ENCODE measurements around the gene NPDC1. TPM values are rescaled to one million over a fixed set of nuclear protein-coding genes. Genes with fewer than 3 reads are reported as not detected.

The NPDC1 gene
- total RNA-seq, 8 experiments from 2014 or later, result 19.0 to 61.7 (median 30.5) TPM

DNA sequence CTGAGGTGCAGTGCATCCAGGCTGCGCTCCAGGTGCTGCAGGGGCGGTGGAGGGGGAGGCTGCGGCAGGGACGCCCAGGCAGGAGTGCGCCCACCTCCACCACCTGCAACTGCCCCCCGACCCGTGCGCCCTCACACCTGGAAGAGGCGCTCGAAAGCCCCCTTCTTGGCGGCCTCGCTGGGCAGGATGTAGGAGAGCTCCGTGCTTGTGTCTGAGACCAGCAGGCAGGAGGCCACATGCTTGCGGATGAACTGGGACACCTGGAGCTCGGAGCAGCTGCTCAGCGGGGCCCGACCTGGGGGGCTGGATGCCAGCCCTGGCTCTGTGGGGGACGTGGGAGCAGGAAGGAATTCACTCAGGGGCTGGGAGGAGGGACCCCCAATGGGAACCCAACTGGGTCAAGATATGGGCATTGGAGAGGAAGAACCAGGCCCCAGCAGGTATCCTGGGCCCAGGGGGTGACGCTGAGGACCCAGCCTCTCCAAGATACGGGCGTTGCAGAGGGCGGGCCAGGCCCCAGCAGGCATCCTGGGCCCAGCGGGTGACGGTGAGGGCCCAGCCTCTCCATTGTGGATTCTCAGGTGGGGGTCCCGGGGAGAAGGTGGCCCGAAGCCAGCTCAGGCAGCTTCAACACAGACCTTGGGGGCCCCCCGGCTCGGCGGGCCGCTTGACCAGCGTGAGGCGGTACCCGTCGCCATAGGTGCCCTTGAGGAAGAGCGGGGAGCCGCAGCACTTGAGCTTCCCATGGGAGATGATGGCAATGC lies 31.0 kb downstream of the NPDC1 start:
- WGBS, 10 experiments, result 82 to 95% methylated on average over 4 of the region's 36 CpGs; no CpG with 5 or more reads in 8 of the 10 experiments
- in situ Hi-C loops (cut with MboI; ENCODE audit: low pct_unique_long_range_greater_than_20kb in 2 of 9, low sequenced_read_pairs in 9 of 9, unreplicated experiment in 9 of 9), result no loop called here

DNA sequence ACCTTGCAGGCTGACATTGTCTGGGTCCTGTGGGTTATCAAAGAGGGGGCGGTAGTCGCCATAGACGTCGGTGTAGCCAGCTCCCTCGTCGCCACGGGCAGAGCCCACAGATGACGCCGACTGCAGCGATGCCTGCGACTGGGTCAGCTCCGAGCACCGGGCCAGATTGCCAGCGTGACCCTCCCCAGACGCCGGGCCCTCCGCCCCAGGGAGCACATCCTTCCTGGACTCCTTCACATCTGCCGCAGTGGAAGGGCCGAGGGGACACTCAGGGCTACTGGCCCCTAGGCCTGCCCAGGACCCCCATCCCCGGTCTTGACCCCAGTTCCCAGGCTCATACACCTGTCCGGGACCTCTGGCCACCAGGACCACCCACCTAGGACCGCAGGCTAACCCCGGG lies 31.8 kb downstream of the NPDC1 start:
- no CpG with 5 or more reads among the region's 23 CpGs for WGBS, 10 experiments
- Histone ChIP-seq H3K4me3 (no peak overlapping the region), H3K27ac (no peak overlapping the region), H3K4me1 (replicated peaks in 1 of 2) (no peaks in the 10 kb centered on the region)
- in situ Hi-C loops (cut with MboI; ENCODE audit: low pct_unique_long_range_greater_than_20kb in 2 of 9, low sequenced_read_pairs in 9 of 9, unreplicated experiment in 9 of 9), result no loop called here
- ATAC-seq (replicated peaks in 6 of 8), result peak in 1 of 8 experiments; percentile 1

More for the DNA sequence above, 31.0 kb downstream of the NPDC1 start:
- H3K4me1 ChIP-seq (replicated peaks in 1 of 2), result no peaks in the 10 kb centered on the region
- H3K4me3 ChIP-seq, result no peak overlapping the region
- no peak for ATAC-seq (replicated peaks in 6 of 8)
- H3K27ac ChIP-seq, result no peak overlapping the region

DNA sequence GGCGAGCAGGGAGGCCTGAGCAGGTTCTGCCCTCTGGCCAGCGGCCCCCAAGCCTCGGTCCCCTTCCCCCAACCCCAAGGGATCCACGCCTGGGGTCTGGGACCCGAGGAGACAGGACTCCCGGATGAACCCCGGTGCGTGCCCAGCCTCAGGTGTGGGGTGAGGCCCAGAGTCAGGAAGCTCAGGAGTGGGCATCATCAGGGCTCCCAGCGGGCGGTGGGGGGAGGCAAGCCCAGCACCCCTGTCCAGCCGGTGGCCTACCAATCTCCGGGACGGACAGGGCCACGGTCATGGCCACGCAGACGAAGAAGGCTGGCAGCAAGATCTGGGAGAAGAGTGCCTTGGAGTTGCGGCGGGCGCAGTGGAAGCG lies 32.4 kb downstream of the NPDC1 start:
- 93% methylated on average over 3 of the region's 20 CpGs; no CpG with 5 or more reads in 9 of the 10 experiments for WGBS, 10 experiments
- in situ Hi-C loops (cut with MboI; ENCODE audit: low pct_unique_long_range_greater_than_20kb in 2 of 9, low sequenced_read_pairs in 9 of 9, unreplicated experiment in 9 of 9), result no loop called here
- H3K4me3 ChIP-seq, result no peak overlapping the region
- no peaks in the 10 kb centered on the region for H3K4me1 ChIP-seq (replicated peaks in 1 of 2)
- no peak overlapping the region for H3K27ac ChIP-seq
- peak in 1 of 8 experiments; percentile 3 for ATAC-seq (replicated peaks in 6 of 8)

DNA sequence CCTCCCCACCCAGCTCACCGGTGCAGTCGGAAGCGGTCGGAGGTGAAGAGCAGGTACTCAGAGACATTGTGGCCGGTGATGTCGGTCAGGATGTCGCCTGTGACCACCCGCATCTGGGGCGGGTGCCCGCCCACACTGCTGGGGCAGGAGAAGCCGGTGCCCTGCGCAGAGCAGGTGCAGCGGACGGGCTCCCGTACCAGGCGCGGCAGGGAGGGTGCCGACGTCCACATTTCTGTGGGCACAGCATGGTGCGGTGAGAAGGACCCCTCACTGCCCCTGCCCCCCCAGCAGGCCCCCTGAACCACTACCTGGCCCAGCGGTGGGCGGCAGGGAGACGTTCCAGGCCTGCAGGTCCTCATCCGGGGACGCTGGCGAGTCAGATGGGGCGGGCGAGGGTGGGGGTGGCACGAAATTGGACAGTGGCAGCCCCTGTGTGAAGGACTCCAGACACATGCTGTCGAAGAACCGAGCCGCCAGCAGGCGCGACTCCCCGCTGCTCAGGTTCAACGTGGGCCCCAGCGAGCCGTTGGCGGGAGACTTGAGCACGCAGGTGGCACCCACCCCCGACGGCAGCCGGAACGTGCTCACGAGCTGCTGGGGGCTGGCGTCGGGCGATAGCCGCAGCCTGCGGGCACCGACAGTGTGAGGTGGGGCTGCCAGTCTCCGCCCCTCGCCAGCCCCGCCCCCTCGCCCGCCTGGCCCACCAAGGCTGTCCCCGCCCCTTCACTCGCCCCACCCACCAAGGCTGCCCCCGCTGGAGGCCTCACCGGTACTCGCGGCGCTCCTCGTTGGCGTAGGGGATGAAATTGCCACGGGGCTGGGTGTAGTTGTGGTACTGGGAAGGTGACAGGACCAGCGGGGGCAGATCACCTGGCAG lies 33.0 kb downstream of the NPDC1 start:
- no peak overlapping the region for H3K4me3 ChIP-seq
- 93% methylated on average over 3 of the region's 67 CpGs; no CpG with 5 or more reads in 9 of the 10 experiments for WGBS, 10 experiments
- no peaks in the 10 kb centered on the region for H3K4me1 ChIP-seq (replicated peaks in 1 of 2)
- no peak overlapping the region for H3K27ac ChIP-seq
- peak in 2 of 8 experiments; percentile 30 to 34 for ATAC-seq (replicated peaks in 6 of 8)
- in situ Hi-C loops (cut with MboI; ENCODE audit: low pct_unique_long_range_greater_than_20kb in 2 of 9, low sequenced_read_pairs in 9 of 9, unreplicated experiment in 9 of 9), result no loop called here

DNA sequence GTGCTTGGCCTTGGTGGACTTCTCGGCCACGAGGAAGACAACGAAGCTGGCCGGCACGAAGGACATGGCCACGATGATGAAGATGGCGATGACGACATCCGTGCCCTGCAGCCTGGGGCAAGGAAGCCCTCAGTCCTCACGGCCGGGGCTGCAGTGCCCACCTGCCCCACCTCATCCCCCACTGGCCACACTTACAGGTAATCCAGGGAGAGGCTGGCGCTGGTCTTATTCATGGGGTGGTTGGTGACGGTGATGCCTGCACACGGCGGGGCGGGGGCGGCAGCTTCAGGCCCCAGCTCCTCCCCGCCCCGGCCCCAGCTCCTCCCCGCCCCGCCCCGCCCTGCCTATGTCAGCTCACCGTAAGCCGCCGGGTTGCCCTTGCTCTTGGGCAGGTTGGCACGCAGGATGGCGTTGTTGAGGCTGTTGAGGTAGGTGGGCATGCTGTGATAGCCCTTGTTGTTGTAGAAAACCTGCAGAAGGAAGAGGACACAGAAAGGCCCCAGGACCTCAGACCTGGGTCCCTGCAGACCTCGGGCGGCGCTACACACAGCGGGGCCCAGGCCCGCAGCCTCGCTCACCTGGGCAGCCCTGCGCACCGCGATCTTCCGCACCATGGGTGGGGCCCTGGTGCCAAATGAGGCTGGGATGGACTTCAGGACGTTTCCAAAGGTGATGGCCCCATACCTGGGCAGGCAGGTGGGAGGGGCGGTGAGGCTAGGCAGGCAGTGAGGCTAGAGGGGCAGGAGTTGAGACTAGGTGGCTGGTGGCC lies 33.9 kb downstream of the NPDC1 start:
- 0 to 100% (median 93%) methylated on average over 1 to 17 of the region's 39 CpGs; no CpG with 5 or more reads in 7 of the 10 experiments for WGBS, 10 experiments
- no peak overlapping the region for H3K4me3 ChIP-seq
- no peak overlapping the region for H3K27ac ChIP-seq
- in situ Hi-C loops (cut with MboI; ENCODE audit: low pct_unique_long_range_greater_than_20kb in 2 of 9, low sequenced_read_pairs in 9 of 9, unreplicated experiment in 9 of 9), result no loop called here
- no peak for ATAC-seq (replicated peaks in 6 of 8)
- no peaks in the 10 kb centered on the region for H3K4me1 ChIP-seq (replicated peaks in 1 of 2)

DNA sequence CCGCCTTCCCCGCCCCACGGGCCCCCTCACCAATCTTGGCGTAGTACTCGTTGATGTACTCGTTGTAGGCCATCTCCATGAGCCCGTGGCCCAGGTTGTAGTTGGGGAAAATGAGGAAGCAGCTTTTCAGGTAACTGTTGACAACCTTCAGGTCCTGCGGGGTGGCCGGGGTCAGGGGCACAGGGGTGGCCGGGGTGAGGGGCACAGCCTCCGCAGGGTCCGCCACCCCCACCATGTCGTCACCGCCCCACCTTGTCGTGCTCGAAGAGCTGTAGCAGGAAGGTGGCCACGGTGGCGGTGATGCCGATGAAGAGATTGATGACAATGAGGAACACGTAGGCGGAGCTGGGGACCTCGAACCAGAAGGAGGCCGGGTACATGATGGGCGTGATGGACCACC lies 34.8 kb downstream of the NPDC1 start:
- ATAC-seq (replicated peaks in 6 of 8), result no peak
- in situ Hi-C loops (cut with MboI; ENCODE audit: low pct_unique_long_range_greater_than_20kb in 2 of 9, low sequenced_read_pairs in 9 of 9, unreplicated experiment in 9 of 9), result no loop called here

DNA sequence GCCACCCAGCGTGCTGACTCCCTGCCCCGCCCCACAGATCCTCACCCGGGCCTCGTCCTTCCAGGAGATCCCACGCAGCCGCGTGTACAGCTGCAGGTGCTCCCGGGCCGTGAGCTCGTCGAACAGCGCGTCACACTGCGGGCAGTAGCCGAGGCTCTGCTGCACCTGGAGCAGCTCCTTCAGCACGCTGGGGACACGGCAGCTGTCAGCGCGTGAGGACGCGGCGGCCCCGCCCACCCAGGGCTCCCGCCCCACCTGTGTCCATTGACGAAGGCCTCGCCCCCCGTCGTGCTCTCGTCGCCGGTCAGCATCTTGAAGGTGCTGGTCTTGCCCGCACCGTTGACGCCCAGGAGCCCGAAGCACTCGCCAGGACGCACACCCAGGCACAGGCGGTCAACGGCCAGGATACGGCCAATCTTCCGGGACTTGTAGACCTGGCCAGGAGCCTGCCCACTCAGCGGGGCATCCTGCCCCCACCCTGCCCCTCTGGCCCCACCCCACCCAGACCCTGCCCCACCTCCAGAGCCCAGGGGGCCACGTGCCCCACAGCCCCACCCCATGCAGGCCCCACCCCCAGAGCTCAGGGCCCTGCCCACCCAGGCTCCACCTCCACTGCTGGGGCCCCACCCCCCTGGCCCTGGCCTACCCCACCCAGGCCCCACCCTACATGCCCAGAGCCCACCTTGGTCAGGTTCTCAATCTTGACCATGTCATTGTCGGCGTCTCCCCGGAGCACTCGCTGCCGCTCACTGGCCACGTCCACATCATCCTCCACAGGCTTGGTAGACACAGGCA lies 35.8 kb downstream of the NPDC1 start:
- Histone ChIP-seq H3K4me3 (no peak overlapping the region), H3K4me1 (replicated peaks in 1 of 2) (no peaks in the 10 kb centered on the region), H3K27ac (no peak overlapping the region)
- in situ Hi-C loops (cut with MboI; ENCODE audit: low pct_unique_long_range_greater_than_20kb in 2 of 9, low sequenced_read_pairs in 9 of 9, unreplicated experiment in 9 of 9), result no loop called here
- no peak for ATAC-seq (replicated peaks in 6 of 8)
- WGBS, 10 experiments, result 60% methylated on average over 1 of the region's 49 CpGs; no CpG with 5 or more reads in 9 of the 10 experiments

More for the DNA sequence above, 34.8 kb downstream of the NPDC1 start:
- Histone ChIP-seq H3K4me1 (replicated peaks in 1 of 2) (no peaks in the 10 kb centered on the region), H3K4me3 (no peak overlapping the region), H3K27ac (no peak overlapping the region)
- no CpG with 5 or more reads among the region's 24 CpGs for WGBS, 10 experiments

DNA sequence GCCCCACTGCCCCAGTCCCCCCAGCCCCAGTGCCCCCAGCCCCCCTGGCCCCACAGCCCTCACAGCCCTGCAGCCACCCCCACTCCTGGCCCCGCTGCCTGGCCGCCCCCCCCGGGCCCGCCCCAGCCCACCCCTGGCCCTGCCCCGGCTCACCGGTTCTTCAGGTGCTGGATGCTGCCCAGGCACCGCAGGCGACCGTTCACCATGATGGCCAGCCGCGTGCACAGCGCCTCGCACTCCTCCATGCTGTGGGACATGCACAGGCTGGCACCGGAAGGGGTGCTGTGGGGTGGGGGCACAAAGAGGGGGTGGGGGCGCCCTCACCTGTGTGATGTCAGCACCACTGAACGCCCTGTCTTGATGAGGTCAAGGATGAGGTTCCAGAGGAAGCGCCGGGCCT lies 36.8 kb downstream of the NPDC1 start:
- no peak overlapping the region for H3K27ac ChIP-seq
- in situ Hi-C loops (cut with MboI; ENCODE audit: low pct_unique_long_range_greater_than_20kb in 2 of 9, low sequenced_read_pairs in 9 of 9, unreplicated experiment in 9 of 9), result no loop called here
- H3K4me3 ChIP-seq, result no peak overlapping the region
- no CpG with 5 or more reads among the region's 18 CpGs for WGBS, 10 experiments
- no peak for ATAC-seq (replicated peaks in 6 of 8)
- no peaks in the 10 kb centered on the region for H3K4me1 ChIP-seq (replicated peaks in 1 of 2)

DNA sequence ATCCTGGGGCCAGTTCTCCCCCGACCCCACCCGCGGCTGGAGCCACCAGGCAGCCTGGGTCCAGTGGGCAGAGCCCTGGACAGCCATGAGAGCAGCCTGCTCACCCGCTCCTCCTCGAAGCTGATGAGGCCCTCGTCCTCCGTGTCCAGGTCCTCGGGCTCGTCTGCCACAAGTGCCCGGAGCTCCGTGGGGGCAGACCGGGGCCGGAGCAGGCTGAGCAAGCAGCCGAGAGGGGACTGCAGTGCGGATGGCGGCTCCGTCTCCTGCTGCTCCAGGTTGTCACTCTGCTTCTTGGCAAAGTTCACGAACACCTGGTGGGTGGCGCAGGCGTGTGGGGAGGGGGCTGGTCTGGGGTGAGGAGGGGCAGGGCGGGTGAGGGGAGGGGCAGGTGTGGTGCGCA lies 37.7 kb downstream of the NPDC1 start:
- 100% methylated on average over 2 of the region's 22 CpGs; no CpG with 5 or more reads in 9 of the 10 experiments for WGBS, 10 experiments
- in situ Hi-C loops (cut with MboI; ENCODE audit: low pct_unique_long_range_greater_than_20kb in 2 of 9, low sequenced_read_pairs in 9 of 9, unreplicated experiment in 9 of 9), result no loop called here
- Histone ChIP-seq H3K27ac (no peak overlapping the region), H3K4me3 (no peak overlapping the region), H3K4me1 (replicated peaks in 1 of 2) (no peaks in the 10 kb centered on the region)
- ATAC-seq (replicated peaks in 6 of 8), result peak in 1 of 8 experiments; percentile 5

DNA sequence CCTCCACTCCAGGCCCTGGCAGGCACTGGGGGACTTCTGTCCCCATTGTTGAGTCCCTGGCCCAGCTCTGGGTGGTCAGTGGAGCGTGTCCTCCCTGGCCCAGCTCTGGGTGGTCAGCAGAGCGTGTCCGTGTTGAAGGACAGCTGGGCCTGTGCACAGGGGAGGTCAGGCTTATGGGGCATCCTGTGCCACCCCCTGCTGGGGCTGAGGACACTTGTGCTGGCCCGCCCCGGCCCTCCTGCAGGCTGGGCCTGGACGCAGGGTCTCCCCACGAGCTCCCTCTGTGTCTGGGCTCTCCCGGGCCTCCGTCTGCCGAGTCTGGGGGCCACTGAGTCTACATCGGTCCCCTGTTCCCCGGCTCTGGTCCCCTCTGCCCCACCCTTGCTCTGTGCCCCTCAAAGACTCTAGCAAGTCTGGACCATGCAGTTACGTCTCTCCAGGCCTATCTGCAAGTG lies 38.1 kb downstream of the NPDC1 start:
- ATAC-seq (replicated peaks in 6 of 8), result peak in 4 of 8 experiments; percentile 5 to 22 (median 16)
- H3K4me3 ChIP-seq, result no peak overlapping the region
- H3K27ac ChIP-seq, result no peak overlapping the region
- WGBS, 10 experiments, result no CpG with 5 or more reads among the region's 13 CpGs
- no peaks in the 10 kb centered on the region for H3K4me1 ChIP-seq (replicated peaks in 1 of 2)
- in situ Hi-C loops (cut with MboI; ENCODE audit: low pct_unique_long_range_greater_than_20kb in 2 of 9, low sequenced_read_pairs in 9 of 9, unreplicated experiment in 9 of 9), result no loop called here

DNA sequence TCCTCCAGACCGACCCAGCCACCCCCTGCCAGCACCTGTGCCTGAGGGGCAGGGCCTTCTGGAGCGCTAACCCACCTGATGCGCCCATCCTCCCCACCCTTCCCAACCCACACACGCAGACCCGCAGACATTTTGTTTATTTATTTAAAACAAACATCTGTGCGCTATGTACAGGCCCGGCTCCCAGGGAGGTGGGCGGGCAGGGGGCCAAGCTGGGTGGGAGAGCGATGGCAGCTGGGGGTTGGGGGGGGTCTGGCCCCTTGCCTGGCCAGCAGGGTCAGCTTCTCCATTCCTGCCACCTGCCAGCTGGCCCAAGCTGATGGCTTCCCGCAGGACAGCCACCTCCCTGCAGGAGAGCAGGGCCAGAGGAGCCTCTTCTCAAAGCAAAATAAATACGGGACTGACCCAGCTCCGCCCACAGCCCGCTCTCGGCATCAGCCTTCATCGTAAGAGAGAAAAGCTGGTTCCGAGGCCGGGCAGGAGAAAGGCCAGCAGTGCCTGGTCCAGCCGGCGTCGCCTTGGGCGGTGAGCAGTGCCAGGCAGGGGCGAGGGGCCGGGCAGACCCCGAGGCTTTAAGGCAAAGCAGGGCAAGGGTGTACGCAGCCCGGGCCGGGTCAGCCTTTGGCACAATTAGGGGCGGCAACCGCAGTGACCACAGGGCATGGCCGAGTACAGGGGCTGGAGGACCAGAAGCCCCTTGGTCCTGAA lies 38.7 kb downstream of the NPDC1 start:
- H3K4me3 ChIP-seq, result no peak overlapping the region
- no peaks in the 10 kb centered on the region for H3K4me1 ChIP-seq (replicated peaks in 1 of 2)
- peak in 6 of 8 experiments; percentile 8 to 48 (median 21) for ATAC-seq (replicated peaks in 6 of 8)
- in situ Hi-C loops (cut with MboI; ENCODE audit: low pct_unique_long_range_greater_than_20kb in 2 of 9, low sequenced_read_pairs in 9 of 9, unreplicated experiment in 9 of 9), result no loop called here
- no peak overlapping the region for H3K27ac ChIP-seq
- 90% methylated on average over 2 of the region's 30 CpGs; no CpG with 5 or more reads in 9 of the 10 experiments for WGBS, 10 experiments

Measured in motor neuron (in vitro differentiated cells).